OCI-LY1 (cell line): ENCODE measurements around the gene EPAS1.

ENCODE experiments used
- H2AFZ ChIP-seq: fragments of 200-600 bp; sonication (generic), shearing (Covaris generic); 2 replicates; pipeline ENCODE4 v1.6.0; 2014; ENCODE audit warnings: antibody characterized with exemption, mild to moderate bottlenecking, low read length
- H3F3A ChIP-seq: fragments of 200-600 bp; sonication (generic), shearing (Covaris generic); 2 replicates; pipeline ENCODE4 v1.6.0; 2014; ENCODE audit warnings: mild to moderate bottlenecking, antibody characterized with exemption, low read length, moderate library complexity; ENCODE audit not compliant: insufficient read depth
- H3K27ac ChIP-seq: fragments of 200-600 bp; sonication (generic); 2 replicates; pipeline ENCODE4 v1.5.1; 2014; ENCODE audit warnings: low read length, mixed run types, mild to moderate bottlenecking, low read depth; ENCODE audit not compliant: poor library complexity, severe bottlenecking
- H3K27me3 ChIP-seq: fragments of 200-600 bp; sonication (generic); 2 replicates; pipeline ENCODE4 v1.6.0; 2014; ENCODE audit warnings: antibody characterized with exemption, mild to moderate bottlenecking, low read length, moderate library complexity; ENCODE audit not compliant: insufficient read depth
- H3K36me3 ChIP-seq: fragments of 200-600 bp; sonication (generic); 2 replicates; pipeline ENCODE4 v1.6.1; 2014; ENCODE audit warnings: mild to moderate bottlenecking, antibody characterized with exemption, low read length, moderate library complexity, mixed read lengths; ENCODE audit not compliant: insufficient read depth
- H3K4me1 ChIP-seq: fragments of 200-600 bp; sonication (generic); 2 replicates; pipeline ENCODE4 v1.5.1; 2014; ENCODE audit warnings: mild to moderate bottlenecking, low read length, moderate library complexity; ENCODE audit not compliant: insufficient read depth, severe bottlenecking
- H3K4me2 ChIP-seq: fragments of 200-600 bp; sonication (generic), shearing (Covaris generic); 2 replicates; pipeline ENCODE4 v1.6.1; 2014; ENCODE audit warnings: low read length
- H3K4me3 ChIP-seq: fragments of 200-600 bp; sonication (generic); 2 replicates; pipeline ENCODE4 v1.5.1; 2014; ENCODE audit warnings: low read length, low read depth, mild to moderate bottlenecking, mixed read lengths; ENCODE audit not compliant: poor library complexity, severe bottlenecking
- H3K79me2 ChIP-seq: fragments of 200-600 bp; shearing (Covaris generic); 2 replicates; pipeline ENCODE4 v1.6.1; 2016; ENCODE audit warnings: mixed run types, low read length, mixed read lengths; ENCODE audit not compliant: insufficient read depth
- H3K9ac ChIP-seq: fragments of 200-600 bp; sonication (generic), shearing (Covaris generic); 2 replicates; pipeline ENCODE4 v1.6.1; 2014; ENCODE audit warnings: mild to moderate bottlenecking, low read length, mixed read lengths
- H3K9me2 ChIP-seq: fragments of 200-600 bp; sonication (generic), shearing (Covaris generic); 2 replicates; pipeline ENCODE4 v1.6.1; 2014; ENCODE audit warnings: low read depth, mild to moderate bottlenecking, low read length, mixed read lengths
- H3K9me3 ChIP-seq: fragments of 200-600 bp; shearing (Covaris generic); 2 replicates; pipeline ENCODE4 v1.6.1; 2014; ENCODE audit warnings: low read length, mixed read lengths
- H4K20me1 ChIP-seq: fragments of 200-600 bp; sonication (generic), shearing (Covaris generic); 2 replicates; pipeline ENCODE4 v1.6.0; 2016; ENCODE audit warnings: mild to moderate bottlenecking, low read length; ENCODE audit not compliant: insufficient read depth
- EZH2 ChIP-seq: fragments of 200-600 bp; sonication (generic), shearing (Covaris generic); IDR thresholded peaks from 2 replicates; pipeline ENCODE4 v1.8.0; 2017; ENCODE audit warnings: borderline replicate concordance, mixed run types, mild to moderate bottlenecking, antibody characterized with exemption, low read length, moderate library complexity, mixed read lengths
- TF ChIP-seq, protein P1 (sequence below): fragments of 200-600 bp; sonication (generic), shearing (Covaris generic); IDR thresholded peaks from 2 replicates; pipeline ENCODE4 v1.5.1; 2017; ENCODE audit warnings: mild to moderate bottlenecking, antibody characterized with exemption, low read length, moderate library complexity, mixed read lengths

EPAS1 gene

DNA sequence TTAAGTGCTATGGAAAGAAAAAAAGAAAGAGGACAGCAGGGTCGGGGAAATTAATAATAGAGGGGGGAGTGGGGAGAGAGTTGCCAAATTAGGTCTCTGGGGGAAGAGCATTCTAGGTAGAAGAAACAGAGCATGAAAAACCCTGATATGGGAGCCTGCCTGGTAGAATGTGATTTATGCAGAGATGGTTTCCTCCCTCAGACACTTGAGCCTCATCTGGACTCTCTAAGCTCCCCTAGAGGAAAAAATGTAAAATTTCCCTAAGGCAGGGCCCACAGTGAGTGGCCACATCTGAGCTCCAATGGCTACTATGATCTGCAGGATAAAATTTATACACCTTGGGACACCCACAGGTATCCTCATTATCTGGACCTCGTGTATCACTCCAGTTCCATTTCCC is 20.6 kb upstream of the EPAS1 start:
- H3K4me2 ChIP-seq: no peak overlapping the region
- H3K27ac ChIP-seq: no peak overlapping the region
- H3K9me2 ChIP-seq: no peaks in the 10 kb centered on the region
- no peak overlapping the region for H2AFZ ChIP-seq
- no peaks in the 10 kb centered on the region for H3K79me2 ChIP-seq
- no peaks in the 10 kb centered on the region for H3K36me3 ChIP-seq
- no peaks in the 10 kb centered on the region for H3K4me1 ChIP-seq
- no peaks in the 10 kb centered on the region for H4K20me1 ChIP-seq
- TF ChIP-seq EZH2: no peak
- TF ChIP-seq, protein P1, sequence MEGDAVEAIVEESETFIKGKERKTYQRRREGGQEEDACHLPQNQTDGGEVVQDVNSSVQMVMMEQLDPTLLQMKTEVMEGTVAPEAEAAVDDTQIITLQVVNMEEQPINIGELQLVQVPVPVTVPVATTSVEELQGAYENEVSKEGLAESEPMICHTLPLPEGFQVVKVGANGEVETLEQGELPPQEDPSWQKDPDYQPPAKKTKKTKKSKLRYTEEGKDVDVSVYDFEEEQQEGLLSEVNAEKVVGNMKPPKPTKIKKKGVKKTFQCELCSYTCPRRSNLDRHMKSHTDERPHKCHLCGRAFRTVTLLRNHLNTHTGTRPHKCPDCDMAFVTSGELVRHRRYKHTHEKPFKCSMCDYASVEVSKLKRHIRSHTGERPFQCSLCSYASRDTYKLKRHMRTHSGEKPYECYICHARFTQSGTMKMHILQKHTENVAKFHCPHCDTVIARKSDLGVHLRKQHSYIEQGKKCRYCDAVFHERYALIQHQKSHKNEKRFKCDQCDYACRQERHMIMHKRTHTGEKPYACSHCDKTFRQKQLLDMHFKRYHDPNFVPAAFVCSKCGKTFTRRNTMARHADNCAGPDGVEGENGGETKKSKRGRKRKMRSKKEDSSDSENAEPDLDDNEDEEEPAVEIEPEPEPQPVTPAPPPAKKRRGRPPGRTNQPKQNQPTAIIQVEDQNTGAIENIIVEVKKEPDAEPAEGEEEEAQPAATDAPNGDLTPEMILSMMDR: no peak
- no peak overlapping the region for H3K9ac ChIP-seq
- no peaks in the 10 kb centered on the region for H3K9me3 ChIP-seq
- H3K27me3 ChIP-seq: no peaks in the 10 kb centered on the region
- H3K4me3 ChIP-seq: no peak overlapping the region
- H3F3A ChIP-seq: no peaks in the 10 kb centered on the region

DNA sequence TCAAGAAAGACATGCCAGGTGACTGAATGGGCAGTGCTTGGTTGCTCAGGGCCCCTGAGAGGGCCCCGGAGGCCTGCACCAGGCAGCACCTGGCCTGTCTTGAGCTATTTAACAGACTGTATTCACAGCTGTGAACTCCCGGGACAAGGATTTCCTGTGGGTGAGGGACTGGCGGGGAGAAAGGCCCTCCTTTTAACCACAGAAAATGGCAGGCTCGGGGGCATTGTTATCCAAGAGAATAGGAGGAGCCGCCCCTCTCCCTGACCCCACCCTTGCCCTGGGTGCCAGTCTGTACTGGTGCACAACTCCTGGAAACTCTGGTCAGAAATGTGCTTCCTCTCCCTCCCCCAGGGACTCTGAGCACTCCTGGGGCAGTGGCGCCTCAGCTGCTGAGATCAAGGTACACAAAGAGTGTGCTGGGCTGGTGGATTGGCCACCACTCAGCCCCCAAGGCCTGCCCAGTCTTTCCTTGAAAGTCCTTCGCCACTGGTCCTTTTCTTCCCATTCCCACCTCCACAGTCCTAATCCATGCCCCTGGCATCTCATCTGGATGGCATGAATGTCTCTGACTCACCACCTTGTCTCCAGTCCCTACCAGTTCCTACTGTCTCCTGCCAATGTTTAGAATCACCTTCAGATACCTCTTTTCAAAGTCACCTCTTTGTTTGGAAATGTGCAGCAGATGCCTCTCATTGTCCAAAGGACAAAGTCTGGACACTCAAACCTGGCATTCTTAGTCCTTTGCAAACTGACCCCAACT is 19.6 kb upstream of the EPAS1 start:
- Histone ChIP-seq H3K27ac (no peak overlapping the region), H3K27me3 (no peaks in the 10 kb centered on the region), H3K9me3 (no peaks in the 10 kb centered on the region), H2AFZ (no peak overlapping the region), H3K4me3 (no peak overlapping the region), H3K4me2 (no peak overlapping the region), H3F3A (no peaks in the 10 kb centered on the region), H3K79me2 (no peaks in the 10 kb centered on the region), H3K36me3 (no peaks in the 10 kb centered on the region), H4K20me1 (no peaks in the 10 kb centered on the region), H3K9me2 (no peaks in the 10 kb centered on the region), H3K4me1 (no peaks in the 10 kb centered on the region), H3K9ac (no peak overlapping the region)
- TF ChIP-seq, protein P1: no peak
- TF ChIP-seq EZH2: no peak

DNA sequence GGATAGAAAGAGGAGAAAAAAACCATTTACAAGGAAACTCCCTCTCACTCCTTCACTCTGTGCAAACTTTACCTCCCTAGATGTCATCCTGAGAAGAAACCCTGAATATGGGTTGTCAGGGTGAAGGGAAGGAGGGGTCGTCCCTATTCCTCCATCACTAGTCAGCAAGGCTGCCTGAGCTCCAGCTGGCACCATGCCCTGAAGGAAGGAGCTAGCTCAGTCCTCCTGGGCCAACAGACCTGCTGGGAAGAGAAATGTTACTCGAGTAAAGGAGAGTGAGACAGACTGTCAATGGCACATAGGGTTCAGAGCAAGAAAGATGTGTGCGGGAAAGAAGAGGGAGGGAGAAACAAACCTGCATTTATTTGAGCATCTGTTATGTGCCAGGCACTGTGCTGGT is 18.3 kb upstream of the EPAS1 start:
- Histone ChIP-seq H3K27me3 (no peaks in the 10 kb centered on the region), H3K4me3 (no peak overlapping the region), H3K9me2 (no peaks in the 10 kb centered on the region), H3K9ac (no peak overlapping the region), H3K36me3 (no peaks in the 10 kb centered on the region), H4K20me1 (no peaks in the 10 kb centered on the region), H2AFZ (no peak overlapping the region), H3K4me1 (no peaks in the 10 kb centered on the region), H3K9me3 (no peaks in the 10 kb centered on the region), H3K27ac (no peak overlapping the region), H3F3A (no peaks in the 10 kb centered on the region), H3K79me2 (no peaks in the 10 kb centered on the region), H3K4me2 (no peak overlapping the region)
- TF ChIP-seq, protein P1: no peak
- TF ChIP-seq EZH2: no peak
